Spleen (tissue), 11 donors: ENCODE measurements around the gene NGEF. TPM values are rescaled to one million over a fixed set of nuclear protein-coding genes. Genes with fewer than 3 reads are reported as not detected.

ENCODE experiments used
- DNase-seq: peaks from one replicate; pipeline ENCODE4 v3.0.0-alpha.2; 2020
- H3K27ac ChIP-seq, 8 donors: fragments of 200-600 bp; sonication (generic) in 7 of 8; 1 replicate in 4 of 8; 2 replicates in 4 of 8; pipeline versions ENCODE4 v1.5.0 to v1.8.0; 2016 to 2021; ENCODE audit warnings: inconsistent platforms in 4 of 8, mild to moderate bottlenecking in 4 of 8, moderate library complexity in 1 of 8
- H3K27me3 ChIP-seq, 7 donors: fragments of 200-600 bp; sonication (generic) in 6 of 7; replicated peaks in 1 of 7; 1 replicate in 4 of 7; 2 replicates in 3 of 7; pipeline versions ENCODE4 v1.5.0 to v1.8.0; 2016 to 2021; ENCODE audit warnings: inconsistent platforms in 3 of 7, mild to moderate bottlenecking in 1 of 7
- H3K36me3 ChIP-seq, 6 donors: fragments of 200-600 bp; sonication (generic) in 5 of 6; 1 replicate in 4 of 6; 2 replicates in 2 of 6; pipeline versions ENCODE4 v1.5.0 to v1.8.0; 2016 to 2021; ENCODE audit warnings: inconsistent platforms in 2 of 6
- H3K4me1 ChIP-seq, 6 donors: fragments of 200-600 bp; sonication (generic) in 5 of 6; 1 replicate in 3 of 6; 2 replicates in 3 of 6; pipeline versions ENCODE4 v1.5.0 to v1.8.0; 2016 to 2021; ENCODE audit warnings: inconsistent platforms in 3 of 6
- H3K4me3 ChIP-seq, 8 donors: fragments of 200-600 bp; sonication (generic) in 7 of 8; 1 replicate in 4 of 8; 2 replicates in 4 of 8; pipeline versions ENCODE4 v1.5.0 to v1.8.0; 2016 to 2021; ENCODE audit warnings: inconsistent platforms in 4 of 8, mild to moderate bottlenecking in 4 of 8, moderate library complexity in 2 of 8
- H3K9me3 ChIP-seq, 8 donors: fragments of 200-600 bp; sonication (generic) in 7 of 8; 1 replicate in 4 of 8; 2 replicates in 4 of 8; pipeline versions ENCODE4 v1.5.0 to v1.8.0; 2016 to 2021; ENCODE audit warnings: inconsistent platforms in 4 of 8
- CTCF ChIP-seq, 11 experiments: fragments of 200-600 bp in 7 of 11; fragments of 450-650 bp in 4 of 11; sonication (generic) in 4 of 11; IDR thresholded peaks in 8 of 11; conservative IDR thresholded peaks in 3 of 11; 1 replicate in 7 of 11; 2 replicates in 4 of 11; pipeline versions ENCODE4 v1.4.0 to v1.8.0; 2016 to 2021; ENCODE audit warnings: antibody characterized with exemption in 11 of 11, inconsistent platforms in 4 of 11, mild to moderate bottlenecking in 1 of 11
- POLR2A ChIP-seq, 3 donors: fragments of 450-650 bp; IDR thresholded peaks; one replicate each; pipeline ENCODE4 v1.5.1; 2017; ENCODE audit warnings: antibody characterized with exemption in 3 of 3, mild to moderate bottlenecking in 1 of 3
- POLR2AphosphoS5 ChIP-seq, 3 donors: sonication (generic); formaldehyde crosslinking; IDR thresholded peaks; one replicate each; pipeline ENCODE4 v1.5.1; 2017; ENCODE audit warnings: antibody characterized with exemption in 3 of 3
- WGBS, 5 donors: extraction: QIAGEN DNeasy Blood & Tissue Kit in 3 of 5; methylation state at CpG; one replicate each; pipeline versions ENCODE4 v1.1.5 to v1.1.7; 2013 to 2018; 5-methylcytosine and 5-hydroxymethylcytosine counted together
- intact Hi-C: fragments of 100-400 bp; cut with DNase I; formaldehyde crosslinking; loops from one replicate; pipeline ENCODE4 v1.15.0; 2023; ENCODE audit warnings: low total_unique reads
- polyA plus RNA-seq, 3 donors: library from polyadenylated mRNA; stranded (reverse); fragments of 200-250 nt; gene quantifications; one replicate each; pipeline ENCODE4 v1.2.1, GENCODE V29; 2013
- total RNA-seq, 7 donors: library from RNA; depleted of rRNA in 3 of 7; stranded (reverse); fragments of >200 nt in 3 of 7; fragmentation: NEBNext Ultra II Directional in 4 of 7; extraction: Animal tissue kit (Norgen Biotek cat#: 25700) in 4 of 7; gene quantifications; one replicate each; pipeline versions ENCODE4 v1.1.0 to v1.2.1, GENCODE V29; 2016 to 2021
- donor health status: healthy with polysubstance abuse.
- donor health status: DM: no; HTN: no; CAD: no; lungs with moderate emphysema.
- donor health status: DM: no; HTN: no; CAD: no.
- donor health status: Bipolar disorder and iron deficiency.
- donor health status: healthy.
- donor health status: DM: no; HTN: no; CAD: no.
- donor health status: DM: yes; HTN: yes; CAD: no.

NGEF gene
- total and polyA plus RNA-seq, 10 donors = 0.23 to 0.79 (median 0.43) TPM; not detected in 5

- DNase-seq = peak; percentile 72
Observed at GRCh38 chr2:232890896-232891601, 122.0 kb downstream of the NGEF start.

GRCh38 chr2:232890536-232890895, 122.5 kb downstream of the NGEF start:
- intact Hi-C loops = no loop called here
- no peaks in the 10 kb centered on the region for H3K9me3 ChIP-seq
- no peak for DNase-seq
- peaks cover 0 to 12% (median 4%) of the 10 kb centered on the region in 6 donors for H3K4me1 ChIP-seq
- H3K27me3 ChIP-seq = peaks cover 0 to 44% (median 0%) of the 10 kb centered on the region in 7 donors
- no peak overlapping the region for H3K27ac ChIP-seq
- H3K36me3 ChIP-seq = no peaks in the 10 kb centered on the region
- 74 to 88% (median 84%) methylated on average over 11 of the region's 11 CpGs for WGBS, 5 donors
- peak overlapping the region in 1 of 8 donors; percentile 11 for H3K4me3 ChIP-seq
- TF ChIP-seq POLR2A (IDR thresholded peaks at IDR 0.05) (no peak), POLR2AphosphoS5 (IDR thresholded peaks at IDR 0.05) (no peak), CTCF (IDR thresholded peaks at IDR 0.05 in 8 of 11, conservative IDR thresholded peaks at IDR 0.05 in 3 of 11) (no peak)

More at GRCh38 chr2:232890896-232891601, 122.0 kb downstream of the NGEF start:
- H3K9me3 ChIP-seq = no peaks in the 10 kb centered on the region
- WGBS, 5 donors = 35 to 44% (median 42%) methylated on average over 22 to 23 of the region's 23 CpGs
- peaks cover 0 to 12% (median 4%) of the 10 kb centered on the region in 6 donors for H3K4me1 ChIP-seq
- no peak overlapping the region for H3K27ac ChIP-seq
- intact Hi-C loops = no loop called here
- no peaks in the 10 kb centered on the region for H3K36me3 ChIP-seq
- H3K4me3 ChIP-seq = peak overlapping the region in 2 of 8 donors; percentile 11 to 15
- peaks cover 0 to 44% (median 0%) of the 10 kb centered on the region in 7 donors for H3K27me3 ChIP-seq
- TF ChIP-seq CTCF (IDR thresholded peaks at IDR 0.05 in 8 of 11, conservative IDR thresholded peaks at IDR 0.05 in 3 of 11) = no peak
- TF ChIP-seq POLR2AphosphoS5 (IDR thresholded peaks at IDR 0.05) = peak in 1 of 3 donors; percentile 41
- no peak for TF ChIP-seq POLR2A (IDR thresholded peaks at IDR 0.05)

GRCh38 chr2:232889876-232890401, 123.1 kb downstream of the NGEF start:
- TF ChIP-seq CTCF (IDR thresholded peaks at IDR 0.05 in 8 of 11, conservative IDR thresholded peaks at IDR 0.05 in 3 of 11) (no peak), POLR2AphosphoS5 (IDR thresholded peaks at IDR 0.05) (no peak), POLR2A (IDR thresholded peaks at IDR 0.05) (no peak)
- 84 to 93% (median 88%) methylated on average over 3 to 5 of the region's 5 CpGs for WGBS, 5 donors
- Histone ChIP-seq H3K4me1 (peaks cover 0 to 12% (median 4%) of the 10 kb centered on the region in 6 donors), H3K4me3 (no peak overlapping the region), H3K9me3 (no peaks in the 10 kb centered on the region), H3K36me3 (no peaks in the 10 kb centered on the region), H3K27ac (no peak overlapping the region), H3K27me3 (peaks cover 0 to 47% (median 0%) of the 10 kb centered on the region in 7 donors)
- intact Hi-C loops = no loop called here
- no peak for DNase-seq

GRCh38 chr2:232888839-232889529, 124.1 kb downstream of the NGEF start:
- Histone ChIP-seq H3K27me3 (peaks cover 0 to 50% (median 0%) of the 10 kb centered on the region in 7 donors), H3K36me3 (no peaks in the 10 kb centered on the region), H3K9me3 (no peaks in the 10 kb centered on the region), H3K27ac (no peak overlapping the region), H3K4me3 (no peak overlapping the region), H3K4me1 (peaks cover 0 to 12% (median 4%) of the 10 kb centered on the region in 6 donors)
- TF ChIP-seq POLR2A (IDR thresholded peaks at IDR 0.05) (no peak), CTCF (IDR thresholded peaks at IDR 0.05 in 8 of 11, conservative IDR thresholded peaks at IDR 0.05 in 3 of 11) (no peak), POLR2AphosphoS5 (IDR thresholded peaks at IDR 0.05) (no peak)
- WGBS, 5 donors = 81 to 84% (median 82%) methylated on average over 14 of the region's 14 CpGs
- intact Hi-C loops = no loop called here
- DNase-seq = peak; percentile 58
